Thyroid gland (tissue), 4 donors: ENCODE measurements around the gene MINDY4. TPM values are rescaled to one million over a fixed set of nuclear protein-coding genes. Genes with fewer than 3 reads are reported as not detected.

Experiments
- DNase-seq, 2 donors: peaks; one replicate each; pipeline ENCODE4 v3.0.0-alpha.2; 2019
- H3K27ac ChIP-seq, 3 donors: fragments of 200-600 bp; sonication (generic); 1 replicate in 2 of 3; 2 replicates in 1 of 3; pipeline ENCODE4 v1.5.1; 2016 to 2019; ENCODE audit warnings: mild to moderate bottlenecking in 1 of 3, moderate library complexity in 1 of 3
- H3K27me3 ChIP-seq: fragments of 200-600 bp; sonication (generic); one replicate; pipeline ENCODE4 v1.5.1; 2019
- H3K36me3 ChIP-seq, 2 donors: fragments of 200-600 bp; sonication (generic); one replicate each; pipeline ENCODE4 v1.5.1; 2016 to 2019
- H3K4me1 ChIP-seq, 2 donors: fragments of 200-600 bp; sonication (generic); one replicate each; pipeline ENCODE4 v1.5.1; 2017 to 2019
- H3K4me3 ChIP-seq, 3 donors: fragments of 200-600 bp; sonication (generic); replicated peaks in 1 of 3; 1 replicate in 2 of 3; 2 replicates in 1 of 3; pipeline ENCODE4 v1.5.1; 2016; ENCODE audit warnings: mild to moderate bottlenecking in 1 of 3
- H3K9me3 ChIP-seq: fragments of 200-600 bp; sonication (generic); one replicate; pipeline ENCODE4 v1.5.1; 2017
- CTCF ChIP-seq, 6 experiments: fragments of 200-600 bp in 3 of 6; fragments of 450-650 bp in 3 of 6; sonication (generic) in 3 of 6; IDR thresholded peaks; one replicate each; pipeline ENCODE4 v1.5.1; 2016 to 2019; ENCODE audit warnings: antibody characterized with exemption in 6 of 6, mild to moderate bottlenecking in 2 of 6, inconsistent platforms in 1 of 6, moderate library complexity in 1 of 6
- POLR2A ChIP-seq, 2 donors: fragments of 450-650 bp; IDR thresholded peaks; one replicate each; pipeline ENCODE4 v1.6.1; 2017; ENCODE audit warnings: antibody characterized with exemption in 2 of 2, mild to moderate bottlenecking in 2 of 2, moderate library complexity in 1 of 2
- WGBS, 2 donors: methylation state at CpG; one replicate each; pipeline ENCODE4 v1.1.5; 2017; 5-methylcytosine and 5-hydroxymethylcytosine counted together
- intact Hi-C: fragments of 100-400 bp; cut with DNase I; formaldehyde crosslinking; loops from one replicate; pipeline ENCODE4 v1.15.1; 2023
- total RNA-seq, 4 donors: library from RNA; depleted of rRNA; stranded (reverse); fragments of >200 nt; gene quantifications; one replicate each; pipeline ENCODE4 v1.2.3, GENCODE V29; 2016

MINDY4 gene
- total RNA-seq, 4 donors from 2014 or later = 17.9 to 33.2 (median 29.7) TPM

GRCh38 chr7:30771880-30772425 is 736 bp downstream of the MINDY4 start:
- 3 to 5% methylated on average over 12 to 13 of the region's 15 CpGs for WGBS, 2 donors

GRCh38 chr7:30772984-30773383 is 1.8 kb downstream of the MINDY4 start:
- Histone ChIP-seq H3K27me3 (no peaks in the 10 kb centered on the region), H3K36me3 (no peaks in the 10 kb centered on the region), H3K4me3 (no peak overlapping the region), H3K27ac (no peak overlapping the region), H3K4me1 (peaks cover 12 to 22% of the 10 kb centered on the region in 2 donors), H3K9me3 (no peaks in the 10 kb centered on the region)
- 85 to 92% methylated on average over 6 of the region's 6 CpGs for WGBS, 2 donors
- no peak for TF ChIP-seq POLR2A (IDR thresholded peaks at IDR 0.05)
- no peak for TF ChIP-seq CTCF (IDR thresholded peaks at IDR 0.05)
- no peak for DNase-seq
- intact Hi-C loops = no loop called here

More at GRCh38 chr7:30771880-30772425, 736 bp downstream of the MINDY4 start:
- H3K4me3 ChIP-seq = peak overlapping the region; percentile 62 to 88 (median 81)
- no peaks in the 10 kb centered on the region for H3K36me3 ChIP-seq
- DNase-seq = no peak
- no peak for TF ChIP-seq CTCF (IDR thresholded peaks at IDR 0.05)
- TF ChIP-seq POLR2A (IDR thresholded peaks at IDR 0.05) = no peak
- peak overlapping the region; percentile 62 to 83 (median 75) for H3K27ac ChIP-seq
- intact Hi-C loops = no loop called here
- no peaks in the 10 kb centered on the region for H3K9me3 ChIP-seq
- H3K27me3 ChIP-seq = no peaks in the 10 kb centered on the region
- H3K4me1 ChIP-seq = peaks cover 12 to 22% of the 10 kb centered on the region in 2 donors

GRCh38 chr7:30775992-30776391 is 4.8 kb downstream of the MINDY4 start:
- DNase-seq = no peak
- intact Hi-C loops = no loop called here
- H3K9me3 ChIP-seq = no peaks in the 10 kb centered on the region
- no peak overlapping the region for H3K4me3 ChIP-seq
- H3K36me3 ChIP-seq = peaks cover 0 to 4% of the 10 kb centered on the region in 2 donors
- H3K4me1 ChIP-seq = peaks cover 11 to 16% of the 10 kb centered on the region in 2 donors
- TF ChIP-seq CTCF (IDR thresholded peaks at IDR 0.05) (no peak), POLR2A (IDR thresholded peaks at IDR 0.05) (no peak)
- no peak overlapping the region for H3K27ac ChIP-seq
- H3K27me3 ChIP-seq = no peaks in the 10 kb centered on the region

GRCh38 chr7:30776971-30777370 is 5.8 kb downstream of the MINDY4 start:
- H3K27ac ChIP-seq = no peak overlapping the region
- TF ChIP-seq CTCF (IDR thresholded peaks at IDR 0.05) (no peak), POLR2A (IDR thresholded peaks at IDR 0.05) (no peak)
- no peak overlapping the region for H3K4me3 ChIP-seq
- H3K27me3 ChIP-seq = no peaks in the 10 kb centered on the region
- peaks cover 0 to 5% of the 10 kb centered on the region in 2 donors for H3K36me3 ChIP-seq
- 78 to 90% methylated on average over 4 of the region's 4 CpGs for WGBS, 2 donors
- H3K9me3 ChIP-seq = no peaks in the 10 kb centered on the region
- DNase-seq = no peak
- intact Hi-C loops = no loop called here
- H3K4me1 ChIP-seq = peaks cover 12 to 15% of the 10 kb centered on the region in 2 donors

GRCh38 chr7:30778255-30779025 is 7.2 kb downstream of the MINDY4 start:
- DNase-seq = no peak

More at GRCh38 chr7:30778255-30779025, 7.2 kb downstream of the MINDY4 start:
- no peak overlapping the region for H3K27ac ChIP-seq
- H3K4me3 ChIP-seq = no peak overlapping the region
- no peaks in the 10 kb centered on the region for H3K9me3 ChIP-seq
- H3K4me1 ChIP-seq = peaks cover 0 to 8% of the 10 kb centered on the region in 2 donors
- no peaks in the 10 kb centered on the region for H3K27me3 ChIP-seq
- intact Hi-C loops = no loop called here
- TF ChIP-seq CTCF (IDR thresholded peaks at IDR 0.05) (no peak), POLR2A (IDR thresholded peaks at IDR 0.05) (no peak)
- 84% methylated on average over 15 of the region's 15 CpGs for WGBS, 2 donors
- peaks cover 0 to 11% of the 10 kb centered on the region in 2 donors for H3K36me3 ChIP-seq
